ENCODE results near the gene PRPF18.

- TF ChIP-seq CTCF (IDR thresholded peaks at IDR 0.05), result no peak
- TF ChIP-seq POLR2A (IDR thresholded peaks at IDR 0.05), result no peak
Observed at GRCh38 chr10:13571541-13571940, 15.2 kb upstream of the PRPF18 start.

All from stomach (tissue), 4 donors.